Activated CD8-positive, alpha-beta memory T cell treated with anti-CD3 and anti-CD28 coated beads for 1 hour (primary cell): ENCODE data around the gene AGBL3.
"Not testable (repeated sequence)": the region's sequence is repeated elsewhere in the genome, so short reads cannot be mapped to it uniquely, and the experiment has no call there.

ENCODE experiments used
- DNase-seq, 2 donors: peaks; one replicate each; pipeline ENCODE4 v3.0.0-alpha.2; 2020; ENCODE audit warnings: low read depth in 1 of 2; ENCODE audit errors: extremely low read depth in 1 of 2

AGBL3 gene

GRCh38 chr7:135074531-135074930 is 88.2 kb downstream of the AGBL3 start:
- DNase-seq: no peak

GRCh38 chr7:135075716-135076115 is 89.4 kb downstream of the AGBL3 start:
- DNase-seq: no peak

GRCh38 chr7:135076882-135077281 is 90.6 kb downstream of the AGBL3 start:
- DNase-seq: no peak

GRCh38 chr7:135077642-135078041 is 91.3 kb downstream of the AGBL3 start:
- DNase-seq: no peak

- no peak for DNase-seq
These were observed 91.7 kb downstream of the AGBL3 start for GRCh38 chr7:135078051-135078450.

- no peak for DNase-seq
These were observed 92.8 kb downstream of the AGBL3 start for GRCh38 chr7:135079068-135079467.

- no peak for DNase-seq
These were observed 96.7 kb downstream of the AGBL3 start for GRCh38 chr7:135083005-135083404.

GRCh38 chr7:135088566-135088965 is 102.3 kb downstream of the AGBL3 start:
- DNase-seq: no peak

GRCh38 chr7:135091717-135092116 is 105.4 kb downstream of the AGBL3 start:
- DNase-seq: no peak

GRCh38 chr7:135094472-135095237 is 108.3 kb downstream of the AGBL3 start:
- DNase-seq: no peak

GRCh38 chr7:135095450-135095849 is 109.1 kb downstream of the AGBL3 start:
- DNase-seq: no peak

- DNase-seq: no peak
These were observed 112.1 kb downstream of the AGBL3 start for GRCh38 chr7:135098391-135098790.

GRCh38 chr7:135100856-135101255 is 114.5 kb downstream of the AGBL3 start:
- DNase-seq: no peak

GRCh38 chr7:135102372-135102771 is 116.1 kb downstream of the AGBL3 start:
- DNase-seq: no peak

GRCh38 chr7:135109562-135109961 is 123.3 kb downstream of the AGBL3 start:
- DNase-seq: no peak

GRCh38 chr7:135109976-135110375 is 123.7 kb downstream of the AGBL3 start:
- no peak for DNase-seq

- DNase-seq: no peak
These were observed 125.1 kb downstream of the AGBL3 start for GRCh38 chr7:135111379-135111778.

- no peak for DNase-seq
These were observed 128.3 kb downstream of the AGBL3 start for GRCh38 chr7:135114622-135115021.

GRCh38 chr7:135117096-135117495 is 130.8 kb downstream of the AGBL3 start:
- no peak for DNase-seq

- no peak for DNase-seq
These were observed 135.6 kb downstream of the AGBL3 start for GRCh38 chr7:135121868-135122267.

- DNase-seq: not testable (repeated sequence)
These were observed 138.3 kb downstream of the AGBL3 start for GRCh38 chr7:135124631-135125030.

- no peak for DNase-seq
These were observed 142.6 kb downstream of the AGBL3 start for GRCh38 chr7:135128931-135129330.

- no peak for DNase-seq
These were observed 143.3 kb downstream of the AGBL3 start for GRCh38 chr7:135129579-135129978.
